H1 (cell line): ENCODE results near the gene CSGALNACT2. TPM values are rescaled to one million over a fixed set of nuclear protein-coding genes. Genes with fewer than 3 reads are reported as not detected.

Experiments used
- CTCF ChIA-PET: fragments of 300-600 bp; sonication (Branson Sonifier 250); formaldehyde crosslinking; loops from one replicate; lab custom pipeline; 2021; ENCODE audit not compliant: partially characterized antibody; lab: Charles Lee
- POLR2A ChIA-PET: fragments of 300-600 bp; sonication (Branson Sonifier 250); formaldehyde crosslinking; loops from one replicate; lab custom pipeline; 2021; ENCODE audit warnings: inconsistent platforms; ENCODE audit not compliant: partially characterized antibody; lab: Charles Lee
- DNase-seq, 2 experiments: peaks; one replicate each; pipeline versions ENCODE4 v3.0.0 to v3.0.0-alpha.2; 2010 to 2022; ENCODE audit warnings: low spot score in 2 of 2, low read depth in 1 of 2, mixed read lengths in 1 of 2
- FAIRE-seq: peaks from 2 replicates; lab custom pipeline; 2011; peaks lifted over from hg19 to GRCh38; lab: Jason Lieb, UNC
- H2AFZ ChIP-seq: 2 replicates; pipeline ENCODE4 v1.8.1; 2012; ENCODE audit warnings: low read length, inconsistent platforms
- H2AK5ac ChIP-seq: 2 replicates; pipeline ENCODE4 v1.6.1; 2013; ENCODE audit warnings: low read depth, low read length
- H2BK120ac ChIP-seq: replicated peaks from 2 replicates; pipeline ENCODE3; 2013; ENCODE audit warnings: low read depth, low read length, inconsistent platforms
- H2BK12ac ChIP-seq: 2 replicates; pipeline ENCODE4 v1.6.1; 2013; ENCODE audit warnings: low read depth, low read length
- H2BK15ac ChIP-seq: 2 replicates; pipeline ENCODE4 v1.6.1; 2013; ENCODE audit warnings: low read length
- H2BK20ac ChIP-seq: 2 replicates; pipeline ENCODE4 v1.6.1; 2013; ENCODE audit warnings: low read length
- H2BK5ac ChIP-seq: 2 replicates; pipeline ENCODE4 v1.6.1; 2013; ENCODE audit warnings: low read depth, low read length
- H3K14ac ChIP-seq: 2 replicates; pipeline ENCODE4 v1.6.1; 2013; ENCODE audit warnings: inconsistent platforms; ENCODE audit not compliant: insufficient read length
- H3K18ac ChIP-seq: 2 replicates; pipeline ENCODE4 v1.6.1; 2013; ENCODE audit warnings: low read length; ENCODE audit errors: extremely low read depth
- H3K23ac ChIP-seq: 2 replicates; pipeline ENCODE4 v1.6.1; 2013; ENCODE audit warnings: inconsistent platforms; ENCODE audit not compliant: insufficient read length
- H3K23me2 ChIP-seq: 2 replicates; pipeline ENCODE4 v1.6.1; 2013; ENCODE audit warnings: low read depth, low read length
- H3K27ac ChIP-seq: 2 replicates; pipeline ENCODE4 v1.6.1; 2011; ENCODE audit warnings: low read depth, low read length, inconsistent platforms
- H3K27me3 ChIP-seq, 4 experiments: replicated peaks in 1 of 4; 1 replicate in 1 of 4; 2 replicates in 3 of 4; pipeline versions ENCODE4 v1.6.1 to v1.8.1; 2011 to 2013; ENCODE audit warnings: low read length in 3 of 4, mild to moderate bottlenecking in 3 of 4, inconsistent platforms in 2 of 4, mixed read lengths in 2 of 4, moderate library complexity in 1 of 4; ENCODE audit not compliant: control insufficient read depth in 3 of 4, insufficient read depth in 3 of 4; ENCODE audit errors: extremely low read depth in 1 of 4
- H3K36me3 ChIP-seq, 4 experiments: 2 replicates each; pipeline versions ENCODE4 v1.6.1 to v1.8.1; 2011 to 2013; ENCODE audit warnings: mild to moderate bottlenecking in 4 of 4, low read length in 3 of 4, moderate library complexity in 2 of 4, control low read depth in 1 of 4, inconsistent platforms in 1 of 4; ENCODE audit not compliant: insufficient read depth in 4 of 4, control insufficient read depth in 2 of 4
- H3K4ac ChIP-seq: replicated peaks from 2 replicates; pipeline ENCODE3; 2013; ENCODE audit warnings: low read length, low read depth, mixed read lengths, inconsistent platforms; ENCODE audit not compliant: insufficient read length
- H3K4me1 ChIP-seq, 4 experiments: replicated peaks in 1 of 4; 1 replicate in 1 of 4; 2 replicates in 3 of 4; pipeline versions ENCODE4 v1.6.1 to v1.8.1; 2011 to 2013; ENCODE audit warnings: low read length in 3 of 4, inconsistent platforms in 2 of 4, mixed read lengths in 1 of 4; ENCODE audit not compliant: insufficient read depth in 4 of 4, control insufficient read depth in 3 of 4
- H3K4me2 ChIP-seq, 2 experiments: 2 replicates each; pipeline versions ENCODE4 v1.6.1 to v1.8.1; 2011 to 2013; ENCODE audit warnings: low read depth in 2 of 2, low read length in 2 of 2, control low read depth in 1 of 2, inconsistent platforms in 1 of 2, mild to moderate bottlenecking in 1 of 2; ENCODE audit not compliant: insufficient read depth in 1 of 2
- H3K4me3 ChIP-seq, 4 experiments: fragments of 200-600, 300-600 bp in 1 of 4; sonication (generic), shearing (Covaris generic), sonication (Bioruptor Twin) in 1 of 4; 2 replicates each; pipeline versions ENCODE4 v1.5.1 to v1.8.1; 2011 to 2016; ENCODE audit warnings: low read length in 4 of 4, low read depth in 3 of 4, control low read depth in 2 of 4, inconsistent platforms in 2 of 4, mild to moderate bottlenecking in 2 of 4, mixed read lengths in 1 of 4, moderate library complexity in 1 of 4; ENCODE audit not compliant: insufficient read depth in 2 of 4; ENCODE audit errors: extremely low read depth in 1 of 4
- H3K56ac ChIP-seq: replicated peaks from 2 replicates; pipeline ENCODE3; 2013; ENCODE audit warnings: low read depth, mild to moderate bottlenecking, mixed read lengths, low read length, inconsistent platforms; ENCODE audit not compliant: insufficient read length
- H3K79me1 ChIP-seq: 2 replicates; pipeline ENCODE4 v1.6.1; 2013; ENCODE audit warnings: low read depth, low read length, control low read depth
- H3K79me2 ChIP-seq, 2 experiments: 2 replicates each; pipeline versions ENCODE4 v1.6.1 to v1.8.1; 2012 to 2013; ENCODE audit warnings: low read length in 2 of 2, mild to moderate bottlenecking in 2 of 2, inconsistent platforms in 1 of 2; ENCODE audit not compliant: insufficient read depth in 2 of 2, control insufficient read depth in 1 of 2
- H3K9ac ChIP-seq, 4 experiments: replicated peaks in 1 of 4; 1 replicate in 1 of 4; 2 replicates in 3 of 4; pipeline versions ENCODE4 v1.6.1 to v1.8.1; 2011 to 2013; ENCODE audit warnings: low read depth in 3 of 4, low read length in 3 of 4, control low read depth in 2 of 4, mild to moderate bottlenecking in 2 of 4, moderate library complexity in 2 of 4, inconsistent platforms in 1 of 4; ENCODE audit errors: extremely low read depth in 1 of 4
- H3K9me3 ChIP-seq, 2 experiments: 2 replicates each; pipeline versions ENCODE4 v1.6.1 to v1.8.1; 2012 to 2013; ENCODE audit warnings: mild to moderate bottlenecking in 2 of 2, moderate library complexity in 2 of 2, control low read depth in 1 of 2, inconsistent platforms in 1 of 2, low read depth in 1 of 2, low read length in 1 of 2, mixed read lengths in 1 of 2; ENCODE audit not compliant: insufficient read depth in 2 of 2
- H4K20me1 ChIP-seq, 2 experiments: replicated peaks in 1 of 2; 2 replicates each; pipeline versions ENCODE3 to v1.8.1; 2011 to 2013; ENCODE audit warnings: inconsistent platforms in 2 of 2, low read length in 2 of 2, mild to moderate bottlenecking in 1 of 2; ENCODE audit not compliant: insufficient read depth in 2 of 2, control insufficient read depth in 1 of 2
- H4K5ac ChIP-seq: 2 replicates; pipeline ENCODE4 v1.6.1; 2013; ENCODE audit warnings: low read length, low read depth, mixed read lengths, inconsistent platforms; ENCODE audit not compliant: insufficient read length
- H4K8ac ChIP-seq: 2 replicates; pipeline ENCODE4 v1.8.0; 2013; ENCODE audit warnings: mild to moderate bottlenecking, moderate library complexity, low read length, inconsistent platforms; ENCODE audit not compliant: insufficient read depth; ENCODE audit errors: extremely low read depth
- H4K91ac ChIP-seq: replicated peaks from 2 replicates; pipeline ENCODE3; 2013; ENCODE audit warnings: low read length, mixed read lengths, inconsistent platforms; ENCODE audit not compliant: insufficient read length
- CBX5 ChIP-seq: fragments of 300-800, 300-1000 bp; sonication (generic); IDR thresholded peaks from 2 replicates; pipeline ENCODE4 v1.7.1; 2016; ENCODE audit warnings: antibody characterized with exemption, low read length, low read depth
- EP300 ChIP-seq, 2 experiments: IDR thresholded peaks; 1 replicate in 1 of 2; 2 replicates in 1 of 2; pipeline ENCODE4 v1.6.1; 2011 to 2012; ENCODE audit warnings: low read depth in 2 of 2, low read length in 2 of 2, mild to moderate bottlenecking in 2 of 2, borderline replicate concordance in 1 of 2, inconsistent platforms in 1 of 2, moderate library complexity in 1 of 2
- MAFK ChIP-seq: IDR thresholded peaks from 2 replicates; pipeline ENCODE4 v1.6.1; 2012; ENCODE audit warnings: low read depth, mild to moderate bottlenecking, improper control_type of control experiment, low read length
- PHF8 ChIP-seq: fragments of 200-600 bp; sonication (generic); conservative IDR thresholded peaks from 2 replicates; pipeline ENCODE4 v1.7.1; 2012; ENCODE audit warnings: low read depth, mild to moderate bottlenecking, inconsistent platforms, low read length, moderate library complexity
- POLR2A ChIP-seq, 2 experiments: IDR thresholded peaks; 1 replicate in 1 of 2; 2 replicates in 1 of 2; pipeline ENCODE4 v1.6.1; 2011; ENCODE audit warnings: low read depth in 2 of 2, low read length in 2 of 2, mild to moderate bottlenecking in 2 of 2; ENCODE audit errors: control extremely low read depth in 1 of 2
- POLR2AphosphoS5 ChIP-seq: IDR thresholded peaks from 2 replicates; pipeline ENCODE4 v1.6.1; 2011; ENCODE audit warnings: low read depth, low read length
- TAF7 ChIP-seq: optimal IDR thresholded peaks from 2 replicates; pipeline ENCODE3; 2011; ENCODE audit warnings: low read depth, mild to moderate bottlenecking, inconsistent platforms, low read length, moderate library complexity, borderline replicate concordance
- TBP ChIP-seq: IDR thresholded peaks from 2 replicates; pipeline ENCODE4 v1.6.1; 2011; ENCODE audit warnings: low read depth, low read length, improper control_type of control experiment
- WGBS, 2 experiments: shearing (Covaris generic) in 1 of 2; methylation state at CpG; one replicate each; pipeline versions ENCODE4 v1.1.6 to v1.1.7; 2013 to 2015; ENCODE audit warnings: low lambda C conversion rate in 2 of 2, mixed read lengths in 2 of 2, inconsistent platforms in 1 of 2, low coverage in 1 of 2, missing lambda C conversion rate in 1 of 2; ENCODE audit not compliant: insufficient replicate concordance in 2 of 2, insufficient coverage in 1 of 2, insufficient read length in 1 of 2; ENCODE audit errors: extremely low coverage in 1 of 2, missing lambda C conversion rate in 1 of 2; 5-methylcytosine and 5-hydroxymethylcytosine counted together
- polyA plus RNA-seq, 7 experiments: library from polyadenylated mRNA; depleted of rRNA in 3 of 7; stranded (reverse) in 5 of 7; unstranded in 2 of 7; fragments of >200 nt in 5 of 7; fragments of 200-250 nt in 2 of 7; gene quantifications; 1 replicate in 5 of 7; 2 replicates in 1 of 7; 4 replicates in 1 of 7; pipeline versions ENCODE4 v1.2.1 to v1.2.3, GENCODE V29; 2011 to 2013; ENCODE audit warnings: missing spikeins in 2 of 7, mixed read lengths in 2 of 7
- total RNA-seq: library from RNA; stranded (reverse); fragmentation: NEBNext Ultra II Directional; extraction: Animal tissue kit (Norgen Biotek cat#: 25700); gene quantifications from 2 replicates; pipeline ENCODE4 v1.2.1, GENCODE V29; 2021
- TF ChIP-seq, protein P1 (sequence below): IDR thresholded peaks from 2 replicates; pipeline ENCODE4 v1.6.1; 2011; ENCODE audit warnings: low read depth, mild to moderate bottlenecking, low read length; ENCODE audit not compliant: insufficient read depth

The CSGALNACT2 gene
- total and polyA plus RNA-seq, 2 of the 8 experiments (the other 6 are each of a cell fraction or from before 2014, with no cell fraction given) = 2.6 to 5.3 TPM

DNA sequence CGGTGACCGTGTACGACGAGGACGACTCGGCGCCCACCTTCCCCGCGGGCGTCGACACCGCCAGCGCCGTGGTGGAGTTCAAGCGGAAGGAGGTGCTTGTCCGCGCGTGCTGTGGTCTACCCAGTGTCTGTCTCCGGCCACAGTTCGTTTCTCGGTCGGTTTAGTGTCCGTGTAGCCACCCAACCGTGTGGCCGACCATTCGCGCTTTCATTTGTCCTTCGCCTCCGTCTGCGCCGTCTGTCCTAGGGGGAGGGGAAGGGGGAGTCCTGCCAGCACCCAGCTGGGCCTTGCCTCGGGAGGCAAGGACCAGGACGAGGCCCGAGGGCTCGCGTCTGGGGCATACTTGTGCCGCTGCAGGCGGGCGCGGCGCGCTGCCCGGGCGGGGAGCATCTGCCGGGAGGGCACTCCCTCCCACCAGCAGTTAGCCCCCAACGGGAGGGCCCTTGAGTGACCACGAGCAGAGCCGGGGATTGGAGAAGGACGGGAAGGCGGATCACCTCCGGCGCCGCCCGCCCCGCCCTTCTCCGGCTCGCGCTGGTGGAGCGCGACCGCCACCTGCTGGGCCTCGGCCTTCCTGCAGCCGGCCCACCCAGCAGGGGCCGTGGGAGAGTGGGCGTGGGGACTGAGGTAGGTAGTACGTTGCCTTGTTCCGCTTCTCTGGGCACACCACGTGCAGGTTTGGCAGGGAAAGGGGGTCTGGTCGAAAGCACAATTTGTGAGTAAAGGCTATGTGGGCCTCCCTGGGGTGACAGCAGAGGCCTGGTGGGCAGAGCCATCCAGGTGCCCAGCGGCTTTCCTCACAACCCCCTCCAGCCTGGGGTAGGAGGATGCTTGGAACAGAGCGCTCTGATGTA lies 32.9 kb upstream of the CSGALNACT2 start:
- Histone ChIP-seq H3K4me3 (peak overlapping the region; percentile 17 to 64 (median 58)), H3K9me3 (no peaks in the 10 kb centered on the region), H2BK120ac (peak overlapping the region; percentile 90), H2BK5ac (peak overlapping the region; percentile 78; the same call in 1 of the 2 replicates), H3K27ac (no peak overlapping the region), H2AFZ (peak overlapping the region; percentile 62; the same call in 1 of the 2 replicates), H3K23me2 (peaks cover 9% of the 10 kb centered on the region; the same call in 1 of the 2 replicates), H2AK5ac (no peak overlapping the region), H2BK12ac (peak overlapping the region; percentile 97), H3K27me3 (peaks cover 0 to 16% (median 12%) of the 10 kb centered on the region in 4 experiments; a peak in 6 of 7 replicates), H3K14ac (no peak overlapping the region), H3K79me1 (no peaks in the 10 kb centered on the region), H4K20me1 (no peaks in the 10 kb centered on the region), H3K56ac (no peak overlapping the region), H4K8ac (peak overlapping the region; percentile 89; the same call in 1 of the 2 replicates), H3K23ac (no peak overlapping the region), H3K18ac (peak overlapping the region; percentile 90), H3K79me2 (no peaks in the 10 kb centered on the region), H2BK15ac (peak overlapping the region; percentile 25; the same call in 1 of the 2 replicates), H3K4me1 (peaks cover 0 to 13% (median 3%) of the 10 kb centered on the region in 4 experiments; a peak in 5 of 7 replicates), H3K36me3 (no peaks in the 10 kb centered on the region), H3K4ac (peak overlapping the region; percentile 85), H3K4me2 (peak overlapping the region; percentile 74 to 93), H2BK20ac (peak overlapping the region; percentile 86; the same call in 1 of the 2 replicates), H4K91ac (peak overlapping the region; percentile 84), H4K5ac (peak overlapping the region; percentile 68), H3K9ac (peak overlapping the region in 2 of 4 experiments; percentile 45 to 48; a peak in 4 of 7 replicates)
- DNase-seq (peak; percentile 75 to 94), FAIRE-seq (no peak)
- CTCF ChIA-PET = interaction anchor here (0.6 to 4.2 kb wide), 14 partner anchors 10 to 277 kb away, joined by 3 to 21 read pairs (median 4); no protein-coding TSS in a partner anchor
- WGBS, 2 experiments = 7% methylated on average over 40 of the region's 71 CpGs; no CpG with 5 or more reads in 1 of the 2 experiments
- POLR2A ChIA-PET = interaction anchor here (0.7 kb wide), 1 partner anchor 19 kb away, joined by 3 read pairs; no protein-coding TSS in a partner anchor
- 0 out of 3 replicates have a peak, but pooled peaks of 1 of the 2 experiments have one; percentile 34 for TF ChIP-seq POLR2A (IDR thresholded peaks at IDR 0.05; ENCODE audit: control extremely low read depth in 1 of 2, low read depth in 2 of 2, low read length in 2 of 2)
- TF ChIP-seq CBX5 = no peak
- TF ChIP-seq, protein P1, sequence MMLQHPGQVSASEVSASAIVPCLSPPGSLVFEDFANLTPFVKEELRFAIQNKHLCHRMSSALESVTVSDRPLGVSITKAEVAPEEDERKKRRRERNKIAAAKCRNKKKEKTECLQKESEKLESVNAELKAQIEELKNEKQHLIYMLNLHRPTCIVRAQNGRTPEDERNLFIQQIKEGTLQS = no peak
- 0 out of 2 replicates have a peak, but pooled peaks have one; percentile 12 for TF ChIP-seq POLR2AphosphoS5
- TF ChIP-seq TBP = peak; percentile 56; the same call in 1 of the 2 replicates
- TF ChIP-seq TAF7 = peak; percentile 25
- 0 out of 3 replicates have a peak, but pooled peaks of 1 of the 2 experiments have one; percentile 6 for TF ChIP-seq EP300 (IDR thresholded peaks at IDR 0.05; ENCODE audit: borderline replicate concordance in 1 of 2, low read depth in 2 of 2, low read length in 2 of 2)
- no peak for TF ChIP-seq MAFK
- TF ChIP-seq PHF8 = peak; percentile 32; the same call in 1 of the 2 replicates
